UCSD-AML1 (cell line): ENCODE results near the gene HOXA1.
"Not testable (repeated sequence)": the region's sequence is repeated elsewhere in the genome, so short reads cannot be mapped to it uniquely, and the experiment has no call there.

Experiments
- DNase-seq: peaks from one replicate; lab custom pipeline; 2025; ENCODE audit not compliant: unreplicated experiment; lab: John Stamatoyannopoulos, UW

HOXA1 gene

GRCh38 chr7:27053153-27053552 lies 42.6 kb downstream of the HOXA1 start:
- no peak for DNase-seq

- DNase-seq, result no peak
Observed at GRCh38 chr7:27051451-27051850, 44.3 kb downstream of the HOXA1 start.

GRCh38 chr7:27048438-27048837 lies 47.4 kb downstream of the HOXA1 start:
- no peak for DNase-seq

- no peak for DNase-seq
Observed at GRCh38 chr7:27046854-27047549, 48.8 kb downstream of the HOXA1 start.

- not testable (repeated sequence) for DNase-seq
Observed at GRCh38 chr7:27045972-27046371, 49.8 kb downstream of the HOXA1 start.

GRCh38 chr7:27045066-27045465 lies 50.7 kb downstream of the HOXA1 start:
- DNase-seq, result not testable (repeated sequence)
